22Rv1 (cell line): ENCODE results near the gene MEA1.
A peak's percentile ranks its signal among the peaks of the same experiment; 100 is the strongest.

ENCODE experiments used
- H3K27ac ChIP-seq: fragments of 450-650 bp; 2 replicates; pipeline ENCODE4 v1.5.1; 2017
- ZFX ChIP-seq: fragments of 450-650 bp; IDR thresholded peaks from 2 replicates; pipeline ENCODE4 v1.6.1; 2017; ENCODE audit warnings: antibody characterized with exemption, borderline replicate concordance
- TF ChIP-seq, protein P1 (sequence below): fragments of 450-650 bp; IDR thresholded peaks from 2 replicates; pipeline ENCODE4 v1.5.1; 2017; ENCODE audit warnings: mild to moderate bottlenecking

The MEA1 gene

DNA sequence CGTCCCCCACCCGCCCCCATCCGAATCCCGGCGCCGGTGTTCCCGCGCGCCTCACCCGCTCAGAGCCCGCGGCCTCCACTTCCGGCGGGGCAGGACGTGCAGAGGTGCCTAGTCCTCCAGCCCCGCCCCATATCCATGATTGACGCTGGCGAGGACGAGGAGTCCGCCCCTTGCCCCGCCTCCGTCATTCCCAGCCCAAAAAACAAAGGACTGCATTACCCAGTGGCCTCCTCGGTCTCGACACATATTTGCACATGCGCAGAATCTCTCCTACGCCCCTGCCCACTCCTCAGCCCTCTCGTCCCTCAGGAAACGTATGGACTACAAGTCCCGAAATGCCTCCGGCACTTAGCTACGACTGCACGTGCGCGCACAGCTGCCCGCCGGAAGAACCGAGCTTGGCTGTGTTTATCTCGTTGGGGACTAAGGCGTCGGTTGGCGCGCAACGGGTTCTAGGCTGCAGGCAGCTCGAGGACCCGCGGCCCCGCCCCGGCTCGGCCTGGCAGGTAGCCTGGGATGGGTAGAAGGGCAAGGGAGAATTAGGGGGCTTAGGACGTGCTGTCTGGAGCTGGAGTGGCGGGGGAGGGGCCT lies at the start of gene MEA1, which contains the start of gene KLHDC3:
TSS of gene MEA1 (minus strand) at position 104 of the 591 bp plus-strand sequence. CDS start 133 bp downstream, outside the sequence.
TSS of gene KLHDC3 (plus strand) at position 407 of the 591 bp plus-strand sequence. CDS start 2,944 bp downstream, outside the sequence.
- TF ChIP-seq, protein P1, sequence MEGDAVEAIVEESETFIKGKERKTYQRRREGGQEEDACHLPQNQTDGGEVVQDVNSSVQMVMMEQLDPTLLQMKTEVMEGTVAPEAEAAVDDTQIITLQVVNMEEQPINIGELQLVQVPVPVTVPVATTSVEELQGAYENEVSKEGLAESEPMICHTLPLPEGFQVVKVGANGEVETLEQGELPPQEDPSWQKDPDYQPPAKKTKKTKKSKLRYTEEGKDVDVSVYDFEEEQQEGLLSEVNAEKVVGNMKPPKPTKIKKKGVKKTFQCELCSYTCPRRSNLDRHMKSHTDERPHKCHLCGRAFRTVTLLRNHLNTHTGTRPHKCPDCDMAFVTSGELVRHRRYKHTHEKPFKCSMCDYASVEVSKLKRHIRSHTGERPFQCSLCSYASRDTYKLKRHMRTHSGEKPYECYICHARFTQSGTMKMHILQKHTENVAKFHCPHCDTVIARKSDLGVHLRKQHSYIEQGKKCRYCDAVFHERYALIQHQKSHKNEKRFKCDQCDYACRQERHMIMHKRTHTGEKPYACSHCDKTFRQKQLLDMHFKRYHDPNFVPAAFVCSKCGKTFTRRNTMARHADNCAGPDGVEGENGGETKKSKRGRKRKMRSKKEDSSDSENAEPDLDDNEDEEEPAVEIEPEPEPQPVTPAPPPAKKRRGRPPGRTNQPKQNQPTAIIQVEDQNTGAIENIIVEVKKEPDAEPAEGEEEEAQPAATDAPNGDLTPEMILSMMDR = no peak
- no peak for TF ChIP-seq ZFX
- peak within 1 kb of the TSS; percentile 72 for H3K27ac ChIP-seq

DNA sequence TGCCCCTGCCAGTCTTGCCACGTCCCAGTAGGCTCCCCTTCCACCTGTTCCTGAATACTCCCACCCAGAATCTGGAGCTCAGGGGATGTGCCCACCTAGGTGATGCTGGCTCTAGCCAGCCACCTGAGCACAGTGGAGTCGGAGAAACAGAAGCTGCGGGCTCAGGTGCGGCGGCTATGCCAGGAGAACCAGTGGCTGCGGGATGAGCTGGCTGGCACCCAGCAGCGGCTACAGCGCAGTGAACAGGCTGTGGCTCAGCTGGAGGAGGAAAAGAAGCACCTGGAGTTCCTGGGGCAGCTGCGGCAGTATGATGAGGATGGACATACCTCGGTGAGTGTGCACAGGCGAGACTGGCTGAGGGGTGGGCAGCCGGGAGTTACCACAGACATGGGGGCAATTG lies 49.1 kb upstream of the MEA1 start:
- H3K27ac ChIP-seq = no peak overlapping the region
- TF ChIP-seq ZFX = no peak

DNA sequence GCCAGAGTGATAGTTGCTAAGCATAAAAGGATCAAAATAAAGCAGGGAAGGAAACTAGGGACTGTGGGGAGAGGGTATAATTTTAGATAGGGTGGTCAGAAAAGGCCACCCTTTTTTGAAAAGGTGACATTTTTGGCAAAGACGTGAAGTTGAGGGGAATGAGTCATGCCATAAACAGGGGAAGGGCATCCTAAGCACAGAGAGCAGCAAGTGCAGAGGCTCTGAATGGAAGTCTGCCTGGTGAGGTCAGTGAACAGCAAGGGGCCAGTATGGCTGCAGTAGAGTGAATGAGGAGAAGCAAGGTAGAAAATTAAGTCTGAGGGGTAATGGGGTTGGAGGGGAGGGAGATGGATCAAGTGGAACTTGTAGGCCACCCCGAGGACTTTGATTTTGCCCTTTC lies 48.1 kb upstream of the MEA1 start:
- TF ChIP-seq, protein P1 = no peak

DNA sequence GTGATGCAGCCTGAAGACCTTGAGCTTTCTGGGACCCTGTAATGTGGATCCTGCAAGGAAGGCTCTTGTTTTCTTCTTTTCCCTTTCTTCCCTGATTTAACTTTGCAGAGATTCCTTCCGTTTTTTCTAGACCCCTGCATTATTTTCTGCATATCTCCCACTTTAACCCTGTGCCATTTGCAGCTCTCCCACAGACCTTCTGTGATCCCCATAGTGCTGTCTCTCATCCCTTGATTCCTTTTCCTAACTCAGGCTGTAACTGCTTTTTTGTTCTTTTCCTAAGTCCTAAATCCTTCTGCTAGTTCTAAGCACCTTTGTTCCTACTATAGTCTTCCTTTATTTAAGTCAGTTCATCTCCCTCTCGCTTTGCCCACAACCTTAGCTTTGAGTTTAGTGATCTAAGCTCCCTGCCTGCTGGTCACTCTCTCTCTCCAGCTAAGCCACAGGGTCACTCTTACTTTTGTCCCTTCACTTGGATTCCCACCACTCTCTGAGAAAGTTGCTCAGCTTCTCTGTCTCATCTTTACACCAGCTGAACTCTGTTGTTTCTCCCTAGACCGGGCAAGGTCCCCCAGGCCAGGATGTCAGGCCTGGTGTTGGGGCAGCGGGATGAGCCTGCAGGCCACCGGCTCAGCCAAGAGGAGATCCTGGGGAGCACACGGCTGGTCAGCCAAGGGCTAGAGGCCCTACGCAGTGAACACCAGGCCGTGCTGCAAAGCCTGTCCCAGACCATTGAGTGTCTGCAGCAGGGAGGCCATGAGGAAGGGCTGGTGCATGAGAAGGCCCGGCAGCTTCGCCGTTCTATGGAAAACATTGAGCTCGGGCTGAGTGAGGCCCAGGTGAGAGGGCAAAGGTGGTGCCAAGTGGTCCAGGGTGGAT lies 47.2 kb upstream of the MEA1 start:
- TF ChIP-seq ZFX = no peak
- TF ChIP-seq, protein P1 = no peak
- peak overlapping the region; percentile 67 for H3K27ac ChIP-seq

More for the DNA sequence above, 48.1 kb upstream of the MEA1 start:
- H3K27ac ChIP-seq = no peak overlapping the region

DNA sequence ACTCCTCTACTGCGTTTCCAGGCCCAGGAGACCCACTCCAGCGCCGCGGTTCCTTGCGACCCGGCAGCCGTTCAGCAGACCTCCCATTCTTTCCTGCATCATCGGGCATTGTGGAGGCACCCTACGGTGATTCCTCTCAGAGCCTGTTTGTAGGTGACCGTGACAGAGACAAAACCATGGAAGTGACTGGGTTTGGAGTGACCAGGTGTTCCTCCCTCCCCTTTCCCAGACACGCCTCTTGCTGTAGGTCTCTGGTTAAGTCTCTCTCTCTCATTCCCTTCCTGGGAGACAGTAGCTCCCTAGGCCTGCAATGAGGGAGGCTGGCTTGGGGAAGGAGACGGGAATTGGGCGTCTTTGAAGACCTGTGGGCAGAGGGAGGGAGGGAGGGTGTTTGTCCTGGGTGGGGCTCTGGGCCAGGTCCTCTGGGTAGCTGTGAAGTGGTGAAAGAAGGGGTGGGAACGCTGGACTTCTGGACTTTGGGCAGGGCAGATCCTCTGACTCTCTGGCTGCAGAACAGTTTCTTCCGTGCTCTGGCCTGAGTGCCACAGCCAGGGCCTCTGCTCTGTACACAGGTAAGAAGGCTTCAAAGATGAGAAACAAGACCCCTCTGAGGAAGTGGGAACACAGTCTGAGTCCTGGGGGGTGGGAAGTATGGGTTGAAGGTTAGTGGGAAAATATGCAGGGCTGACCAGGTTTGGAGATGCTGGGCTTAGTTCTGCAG lies 46.4 kb upstream of the MEA1 start:
- H3K27ac ChIP-seq = peak overlapping the region; percentile 67
- TF ChIP-seq ZFX = no peak
- TF ChIP-seq, protein P1 = no peak

DNA sequence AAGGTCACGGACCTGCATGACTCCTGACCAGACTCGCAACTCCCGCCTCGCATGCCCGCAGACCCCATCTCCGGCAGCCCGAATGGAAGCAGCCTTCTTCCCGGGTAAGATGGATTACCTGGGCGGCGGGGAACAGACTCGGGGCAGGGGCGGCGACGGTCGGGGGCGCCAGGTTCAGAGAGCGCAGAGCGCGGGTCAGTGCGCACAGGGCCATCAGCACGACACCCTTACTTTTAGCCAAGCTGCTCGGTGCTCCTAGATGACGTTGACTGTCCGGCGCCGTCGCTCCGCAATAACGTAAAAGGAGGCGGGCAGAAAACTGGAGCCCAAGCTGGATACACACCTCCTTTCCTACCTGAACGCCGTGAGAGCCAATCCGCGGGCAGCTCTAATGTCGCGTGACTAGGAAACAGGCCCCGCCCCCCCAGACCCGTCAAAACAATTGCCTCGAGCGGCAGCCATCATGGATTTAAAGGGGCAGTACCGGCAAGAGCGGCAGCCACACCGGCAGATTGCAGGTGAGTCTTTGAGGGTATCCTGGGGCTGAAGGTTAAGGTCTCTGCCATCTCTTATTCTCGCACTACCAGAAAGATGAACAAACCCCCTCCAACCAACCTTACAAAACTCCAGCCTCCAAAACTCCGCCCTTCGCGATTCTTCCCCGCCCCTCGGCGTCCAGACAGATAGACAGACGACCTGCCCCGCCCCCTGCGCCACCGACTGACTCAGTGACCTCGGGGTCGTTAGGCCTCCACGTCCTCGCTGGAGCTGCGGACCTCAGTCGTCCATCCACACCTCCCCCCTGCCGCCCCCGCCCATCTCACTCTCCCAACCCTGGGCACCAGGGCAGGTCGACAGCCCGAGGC lies 45.7 kb upstream of the MEA1 start, which contains the start of the genes KLC4 and MRPL2:
TSS of gene KLC4 (plus strand) at position 464 of the 866 bp plus-strand sequence. CDS start 1,705 bp downstream, outside the sequence.
TSS of gene MRPL2 (minus strand) at position 267 of the 866 bp plus-strand sequence. CDS start at position 214, 53 bp downstream.
- H3K27ac ChIP-seq = peak within 1 kb of the TSS; percentile 67
- TF ChIP-seq ZFX = no peak
- TF ChIP-seq, protein P1 = no peak
